Trophoblast cell (in vitro differentiated cells and primary cell): ENCODE data around the gene VPS13D.

Source experiments
- DNase-seq, 2 donors: peaks; one replicate each; pipeline ENCODE4 v3.0.0-alpha.2; 2016
- H2AFZ ChIP-seq: 2 replicates; pipeline ENCODE4 v1.6.1; 2013; ENCODE audit warnings: low read length, moderate library complexity, mild to moderate bottlenecking; ENCODE audit not compliant: insufficient read depth, poor library complexity
- H2AK5ac ChIP-seq: 2 replicates; pipeline ENCODE4 v1.6.1; 2013; ENCODE audit warnings: mild to moderate bottlenecking, low read length
- H2BK120ac ChIP-seq: 2 replicates; pipeline ENCODE4 v1.6.1; 2013; ENCODE audit warnings: low read length, mild to moderate bottlenecking, moderate library complexity; ENCODE audit not compliant: insufficient read depth, poor library complexity
- H2BK12ac ChIP-seq: 2 replicates; pipeline ENCODE4 v1.6.1; 2013; ENCODE audit warnings: mild to moderate bottlenecking, low read length, moderate library complexity
- H2BK5ac ChIP-seq: 2 replicates; pipeline ENCODE4 v1.6.1; 2013; ENCODE audit warnings: low read length, low read depth, moderate library complexity, mild to moderate bottlenecking; ENCODE audit not compliant: poor library complexity
- H3K14ac ChIP-seq: 2 replicates; pipeline ENCODE4 v1.6.1; 2013; ENCODE audit warnings: mild to moderate bottlenecking, low read length
- H3K18ac ChIP-seq: 2 replicates; pipeline ENCODE4 v1.6.1; 2013; ENCODE audit warnings: mild to moderate bottlenecking, low read length
- H3K23ac ChIP-seq: 2 replicates; pipeline ENCODE4 v1.6.1; 2013; ENCODE audit warnings: low read length
- H3K27ac ChIP-seq: 2 replicates; pipeline ENCODE4 v1.5.1; 2013; ENCODE audit warnings: low read depth, mild to moderate bottlenecking, inconsistent platforms, low read length, moderate library complexity
- H3K27me3 ChIP-seq: 2 replicates; pipeline ENCODE4 v1.6.1; 2013; ENCODE audit warnings: inconsistent platforms, mild to moderate bottlenecking, low read length, moderate library complexity; ENCODE audit not compliant: insufficient read depth
- H3K36me3 ChIP-seq, 2 experiments: 1 replicate in 1 of 2; 2 replicates in 1 of 2; pipeline ENCODE4 v1.6.1; 2013; ENCODE audit warnings: low read length in 2 of 2, mild to moderate bottlenecking in 2 of 2, moderate library complexity in 1 of 2; ENCODE audit not compliant: insufficient read depth in 2 of 2, control insufficient read depth in 1 of 2
- H3K4ac ChIP-seq: 2 replicates; pipeline ENCODE4 v1.6.1; 2013; ENCODE audit warnings: low read depth, mild to moderate bottlenecking, low read length, moderate library complexity
- H3K4me1 ChIP-seq, 2 experiments: 1 replicate in 1 of 2; 2 replicates in 1 of 2; pipeline ENCODE4 v1.6.1; 2013; ENCODE audit warnings: low read length in 2 of 2, mild to moderate bottlenecking in 2 of 2, moderate library complexity in 1 of 2; ENCODE audit not compliant: insufficient read depth in 2 of 2, control insufficient read depth in 1 of 2
- H3K4me2 ChIP-seq: 2 replicates; pipeline ENCODE4 v1.6.1; 2013; ENCODE audit warnings: inconsistent platforms, mild to moderate bottlenecking, low read length, moderate library complexity
- H3K4me3 ChIP-seq: 2 replicates; pipeline ENCODE4 v1.5.1; 2013; ENCODE audit warnings: mild to moderate bottlenecking, low read depth, low read length, inconsistent platforms
- H3K79me1 ChIP-seq: one replicate; pipeline ENCODE4 v1.6.1; 2013; ENCODE audit warnings: low read length
- H3K79me2 ChIP-seq: 2 replicates; pipeline ENCODE4 v1.6.1; 2013; ENCODE audit warnings: low read length, mild to moderate bottlenecking; ENCODE audit not compliant: control insufficient read depth, insufficient read depth, poor library complexity
- H3K9ac ChIP-seq: 2 replicates; pipeline ENCODE4 v1.6.1; 2013; ENCODE audit warnings: mild to moderate bottlenecking, low read length
- H3K9me3 ChIP-seq: 2 replicates; pipeline ENCODE4 v1.6.1; 2013; ENCODE audit warnings: low read depth, mild to moderate bottlenecking, control low read depth, inconsistent platforms, low read length; ENCODE audit not compliant: insufficient read depth
- H4K12ac ChIP-seq: 2 replicates; pipeline ENCODE4 v1.6.1; 2013; ENCODE audit warnings: low read depth, mild to moderate bottlenecking, low read length, moderate library complexity
- H4K8ac ChIP-seq: 2 replicates; pipeline ENCODE4 v1.6.1; 2013; ENCODE audit warnings: low read depth, mild to moderate bottlenecking, low read length, moderate library complexity
- H4K91ac ChIP-seq: one replicate; pipeline ENCODE4 v1.6.1; 2013; ENCODE audit warnings: low read depth, mild to moderate bottlenecking, low read length, moderate library complexity
- WGBS: extraction: QIAGEN DNeasy Blood & Tissue Kit; methylation state at CpG from one replicate; pipeline ENCODE4 v1.1.7; 2013; ENCODE audit warnings: missing lambda C conversion rate; ENCODE audit not compliant: insufficient read length, insufficient coverage; ENCODE audit errors: extremely low coverage; 5-methylcytosine and 5-hydroxymethylcytosine counted together

Gene VPS13D

GRCh38 chr1:12369258-12369657, 139.4 kb downstream of the VPS13D start:
- no peaks in the 10 kb centered on the region for H3K79me1 ChIP-seq
- no CpG with 5 or more reads among the region's 6 CpGs for WGBS
- H3K18ac ChIP-seq = no peak overlapping the region
- no peak overlapping the region for H2AK5ac ChIP-seq
- H3K14ac ChIP-seq = no peak overlapping the region
- no peak overlapping the region for H3K23ac ChIP-seq
- H2AFZ ChIP-seq = no peak overlapping the region
- no peak overlapping the region for H3K27ac ChIP-seq
- no peak overlapping the region for H4K91ac ChIP-seq
- H2BK12ac ChIP-seq = no peak overlapping the region
- H3K4ac ChIP-seq = no peak overlapping the region
- no peaks in the 10 kb centered on the region for H3K79me2 ChIP-seq
- no peaks in the 10 kb centered on the region for H3K27me3 ChIP-seq
- H3K36me3 ChIP-seq = peaks cover 6 to 11% of the 10 kb centered on the region in 2 experiments
- H3K4me2 ChIP-seq = no peak overlapping the region
- no peak for DNase-seq
- no peak overlapping the region for H4K8ac ChIP-seq
- H3K4me1 ChIP-seq = no peaks in the 10 kb centered on the region
- no peaks in the 10 kb centered on the region for H3K9me3 ChIP-seq
- no peak overlapping the region for H2BK120ac ChIP-seq
- no peak overlapping the region for H3K4me3 ChIP-seq
- H3K9ac ChIP-seq = no peak overlapping the region
- no peak overlapping the region for H4K12ac ChIP-seq
- H2BK5ac ChIP-seq = no peak overlapping the region

GRCh38 chr1:12370333-12370975, 140.6 kb downstream of the VPS13D start:
- H3K27me3 ChIP-seq = no peaks in the 10 kb centered on the region
- H4K91ac ChIP-seq = no peak overlapping the region
- H3K14ac ChIP-seq = no peak overlapping the region
- H3K4me2 ChIP-seq = no peak overlapping the region
- H3K4ac ChIP-seq = no peak overlapping the region
- no peak overlapping the region for H3K9ac ChIP-seq
- no peaks in the 10 kb centered on the region for H3K79me2 ChIP-seq
- no peak overlapping the region for H3K4me3 ChIP-seq
- WGBS = no CpG with 5 or more reads among the region's 5 CpGs
- H2BK12ac ChIP-seq = no peak overlapping the region
- H3K9me3 ChIP-seq = no peaks in the 10 kb centered on the region
- no peak overlapping the region for H4K8ac ChIP-seq
- H2AK5ac ChIP-seq = no peak overlapping the region
- no peaks in the 10 kb centered on the region for H3K4me1 ChIP-seq
- no peak overlapping the region for H3K23ac ChIP-seq
- H3K27ac ChIP-seq = no peak overlapping the region
- H2AFZ ChIP-seq = no peak overlapping the region
- DNase-seq = no peak
- H3K18ac ChIP-seq = no peak overlapping the region
- H2BK5ac ChIP-seq = no peak overlapping the region
- peaks cover 6 to 11% of the 10 kb centered on the region in 2 experiments for H3K36me3 ChIP-seq
- no peak overlapping the region for H2BK120ac ChIP-seq
- no peaks in the 10 kb centered on the region for H3K79me1 ChIP-seq
- no peak overlapping the region for H4K12ac ChIP-seq

DNA sequence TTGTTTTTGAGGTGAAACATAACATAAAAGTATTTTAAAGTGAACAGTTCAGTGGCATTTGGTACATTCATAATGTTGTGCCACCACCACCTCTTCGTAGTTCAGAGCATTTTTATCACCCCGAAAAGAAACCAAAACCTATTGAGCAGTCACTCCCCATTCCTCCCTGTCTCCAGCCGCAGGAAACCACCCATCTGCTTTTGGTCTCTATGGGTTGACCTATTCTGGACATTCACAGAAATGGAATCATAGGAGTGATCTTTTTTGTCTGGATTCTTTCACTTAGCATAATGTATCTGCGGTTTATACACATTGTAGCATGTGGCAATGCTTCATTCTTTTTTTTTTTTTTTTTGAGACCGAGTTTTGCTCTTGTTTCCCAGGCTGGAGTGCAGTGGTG, 141.2 kb downstream of the VPS13D start:
- H3K9me3 ChIP-seq = no peaks in the 10 kb centered on the region
- H3K27me3 ChIP-seq = no peaks in the 10 kb centered on the region
- H4K8ac ChIP-seq = no peak overlapping the region
- DNase-seq = no peak
- H4K91ac ChIP-seq = no peak overlapping the region
- H3K4ac ChIP-seq = no peak overlapping the region
- H3K4me3 ChIP-seq = no peak overlapping the region
- no peaks in the 10 kb centered on the region for H3K4me1 ChIP-seq
- no peak overlapping the region for H2BK12ac ChIP-seq
- H2BK5ac ChIP-seq = no peak overlapping the region
- WGBS = no CpG with 5 or more reads among the region's 5 CpGs
- H2BK120ac ChIP-seq = no peak overlapping the region
- no peak overlapping the region for H3K27ac ChIP-seq
- H2AFZ ChIP-seq = no peak overlapping the region
- no peak overlapping the region for H3K23ac ChIP-seq
- no peak overlapping the region for H3K4me2 ChIP-seq
- H2AK5ac ChIP-seq = no peak overlapping the region
- no peak overlapping the region for H3K18ac ChIP-seq
- no peak overlapping the region for H3K14ac ChIP-seq
- no peaks in the 10 kb centered on the region for H3K79me1 ChIP-seq
- H4K12ac ChIP-seq = no peak overlapping the region
- H3K36me3 ChIP-seq = peaks cover 6 to 11% of the 10 kb centered on the region in 2 experiments
- no peaks in the 10 kb centered on the region for H3K79me2 ChIP-seq
- no peak overlapping the region for H3K9ac ChIP-seq

DNA sequence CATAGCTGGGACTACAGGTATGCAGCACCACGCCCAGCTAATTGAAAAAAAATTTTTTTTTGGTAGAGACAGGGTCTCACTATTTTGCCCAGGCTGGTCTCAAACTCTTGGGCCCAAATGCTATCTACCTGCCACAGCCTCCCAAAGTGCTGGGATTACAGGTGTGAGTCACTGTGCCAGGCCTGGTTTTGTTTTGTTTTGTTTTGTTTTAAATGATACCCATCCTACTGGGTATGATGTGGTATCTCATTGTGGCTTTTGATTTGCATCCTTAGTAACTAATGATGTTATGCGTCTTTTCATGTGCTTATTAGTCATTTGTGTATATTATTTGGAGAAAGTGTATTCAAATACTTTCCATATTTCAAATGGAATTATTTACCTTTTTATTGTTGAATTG, 142.3 kb downstream of the VPS13D start:
- H3K27me3 ChIP-seq = no peaks in the 10 kb centered on the region
- H3K79me1 ChIP-seq = no peaks in the 10 kb centered on the region
- no peak overlapping the region for H2BK120ac ChIP-seq
- no peak overlapping the region for H3K4me3 ChIP-seq
- no peak overlapping the region for H3K27ac ChIP-seq
- H4K91ac ChIP-seq = no peak overlapping the region
- no peaks in the 10 kb centered on the region for H3K4me1 ChIP-seq
- no peak overlapping the region for H4K12ac ChIP-seq
- H2BK5ac ChIP-seq = no peak overlapping the region
- no peak overlapping the region for H2AFZ ChIP-seq
- H2BK12ac ChIP-seq = no peak overlapping the region
- H3K23ac ChIP-seq = no peak overlapping the region
- H3K36me3 ChIP-seq = peaks cover 6 to 13% of the 10 kb centered on the region in 2 experiments
- H3K4ac ChIP-seq = no peak overlapping the region
- DNase-seq = no peak
- H3K14ac ChIP-seq = no peak overlapping the region
- no peak overlapping the region for H4K8ac ChIP-seq
- no peak overlapping the region for H3K18ac ChIP-seq
- no peak overlapping the region for H3K9ac ChIP-seq
- WGBS = no CpG with 5 or more reads among the region's 2 CpGs
- H3K79me2 ChIP-seq = no peaks in the 10 kb centered on the region
- H2AK5ac ChIP-seq = no peak overlapping the region
- no peaks in the 10 kb centered on the region for H3K9me3 ChIP-seq
- H3K4me2 ChIP-seq = no peak overlapping the region
